Muscle of leg (tissue), 11 donors: ENCODE measurements around the gene ASGR2. TPM values are rescaled to one million over a fixed set of nuclear protein-coding genes. Genes with fewer than 3 reads are reported as not detected.

ENCODE experiments used
- DNase-seq: peaks from one replicate; pipeline ENCODE4 v3.0.0; 2013
- H3K27ac ChIP-seq: one replicate; pipeline ENCODE4 v1.5.1; 2013; ENCODE audit warnings: mild to moderate bottlenecking, low read length, control low read depth
- H3K27me3 ChIP-seq: one replicate; pipeline ENCODE4 v1.6.1; 2013; ENCODE audit warnings: low read length; ENCODE audit not compliant: control insufficient read depth, insufficient read depth
- H3K36me3 ChIP-seq: one replicate; pipeline ENCODE4 v1.6.1; 2013; ENCODE audit warnings: low read length; ENCODE audit not compliant: control insufficient read depth, insufficient read depth
- H3K4me1 ChIP-seq: one replicate; pipeline ENCODE4 v1.6.1; 2013; ENCODE audit warnings: low read length; ENCODE audit not compliant: control insufficient read depth, insufficient read depth
- H3K4me3 ChIP-seq: one replicate; pipeline ENCODE4 v1.5.1; 2013; ENCODE audit warnings: low read length, control low read depth
- H3K9me3 ChIP-seq: replicated peaks from 2 replicates; pipeline ENCODE4 v1.6.1; 2013; ENCODE audit warnings: low read depth, low read length; ENCODE audit not compliant: control insufficient read depth
- WGBS: methylation state at CpG from one replicate; pipeline ENCODE4 v1.1.5; 2013; ENCODE audit warnings: missing lambda C conversion rate; ENCODE audit not compliant: insufficient coverage; 5-methylcytosine and 5-hydroxymethylcytosine counted together
- polyA plus RNA-seq, 8 donors: library from polyadenylated mRNA; unstranded; fragments of 120-200 nt; gene quantifications; one replicate each; pipeline versions ENCODE4 v1.2.1 to v1.2.3, GENCODE V29; 2013; ENCODE audit warnings: inconsistent platforms in 1 of 8, low replicate concordance in 1 of 8; ENCODE audit not compliant: insufficient read length in 8 of 8, insufficient read depth in 1 of 8
- total RNA-seq: library from RNA; stranded (reverse); fragments of 120-200 nt; gene quantifications from one replicate; pipeline ENCODE4 v1.2.4, GENCODE V29; 2013

Gene ASGR2
- total and polyA plus RNA-seq, 9 donors = 0.04 to 1.1 (median 0.43) TPM

DNA sequence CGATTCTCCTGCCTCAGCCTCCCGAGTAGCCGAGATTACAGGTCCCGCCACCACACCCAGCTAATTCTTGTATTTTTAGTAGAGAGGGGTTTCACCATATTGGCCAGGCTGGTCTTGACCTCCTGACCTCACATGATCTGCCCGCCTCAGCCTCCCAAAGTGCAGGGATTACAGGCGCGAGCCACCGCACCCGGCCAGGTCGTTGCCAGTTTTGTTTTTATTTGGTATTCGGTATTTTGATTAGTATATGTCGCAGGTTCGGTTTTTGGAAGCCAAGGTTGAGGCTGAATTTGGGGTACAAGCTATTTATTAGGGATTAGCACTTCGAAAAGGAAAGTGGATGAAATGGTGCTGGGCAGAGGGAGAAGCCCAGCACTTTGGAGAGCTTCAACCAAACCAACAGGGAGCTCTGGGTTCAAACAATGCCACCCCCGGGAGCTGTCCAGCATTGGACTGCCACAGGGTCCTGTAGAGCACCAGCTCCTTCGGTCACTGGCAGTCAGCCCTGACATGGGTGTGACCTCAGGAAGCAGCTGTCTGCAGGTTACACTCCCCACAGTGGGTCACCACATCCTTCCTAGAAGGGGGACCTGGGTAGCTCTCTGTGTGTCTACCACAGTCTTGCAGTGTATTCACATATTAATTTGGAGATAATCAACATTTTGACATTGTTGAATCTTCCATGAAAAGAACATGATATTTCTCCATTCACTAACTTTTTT is 33.1 kb downstream of the ASGR2 start:
- H3K27ac ChIP-seq = no peak overlapping the region
- no peaks in the 10 kb centered on the region for H3K9me3 ChIP-seq
- WGBS = 90% methylated on average over 16 of the region's 16 CpGs
- H3K27me3 ChIP-seq = peaks cover 2% of the 10 kb centered on the region
- H3K36me3 ChIP-seq = no peaks in the 10 kb centered on the region
- no peak overlapping the region for H3K4me3 ChIP-seq
- DNase-seq = peak; percentile 10
- H3K4me1 ChIP-seq = peaks cover 9% of the 10 kb centered on the region

DNA sequence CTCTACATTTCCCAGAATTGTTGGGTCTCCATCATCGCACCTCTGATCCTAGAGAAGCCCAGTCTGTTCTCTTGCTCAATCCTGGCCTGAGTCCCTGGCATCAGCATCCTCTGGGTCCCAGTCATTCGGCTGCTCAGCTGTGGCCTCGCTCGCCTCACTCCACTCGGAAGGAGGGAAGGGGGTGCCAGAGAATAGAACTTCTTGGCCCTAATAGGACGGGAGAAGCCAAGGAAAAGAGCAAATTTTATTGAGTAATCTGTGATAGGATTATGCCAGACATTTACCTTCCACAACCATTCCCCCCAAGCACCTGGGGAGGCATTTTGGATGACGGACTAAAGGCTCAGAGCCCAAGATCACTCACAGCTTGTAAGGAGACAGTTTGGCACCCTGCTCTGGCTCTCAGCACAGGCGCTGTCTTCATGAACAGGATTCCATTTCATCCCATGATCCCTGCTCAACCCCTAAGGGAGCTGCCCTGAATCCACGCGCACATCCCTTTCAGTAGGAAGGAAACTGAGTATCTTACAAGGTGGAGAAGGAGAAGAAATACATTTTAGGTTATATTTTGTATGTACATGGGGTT is 34.1 kb downstream of the ASGR2 start:
- no peaks in the 10 kb centered on the region for H3K36me3 ChIP-seq
- H3K4me1 ChIP-seq = peaks cover 9% of the 10 kb centered on the region
- WGBS = 50% methylated on average over 1 of the region's 10 CpGs
- H3K27me3 ChIP-seq = peaks cover 2% of the 10 kb centered on the region
- H3K4me3 ChIP-seq = no peak overlapping the region
- H3K27ac ChIP-seq = peak overlapping the region; percentile 29
- DNase-seq = peak; percentile 56
- no peaks in the 10 kb centered on the region for H3K9me3 ChIP-seq

DNA sequence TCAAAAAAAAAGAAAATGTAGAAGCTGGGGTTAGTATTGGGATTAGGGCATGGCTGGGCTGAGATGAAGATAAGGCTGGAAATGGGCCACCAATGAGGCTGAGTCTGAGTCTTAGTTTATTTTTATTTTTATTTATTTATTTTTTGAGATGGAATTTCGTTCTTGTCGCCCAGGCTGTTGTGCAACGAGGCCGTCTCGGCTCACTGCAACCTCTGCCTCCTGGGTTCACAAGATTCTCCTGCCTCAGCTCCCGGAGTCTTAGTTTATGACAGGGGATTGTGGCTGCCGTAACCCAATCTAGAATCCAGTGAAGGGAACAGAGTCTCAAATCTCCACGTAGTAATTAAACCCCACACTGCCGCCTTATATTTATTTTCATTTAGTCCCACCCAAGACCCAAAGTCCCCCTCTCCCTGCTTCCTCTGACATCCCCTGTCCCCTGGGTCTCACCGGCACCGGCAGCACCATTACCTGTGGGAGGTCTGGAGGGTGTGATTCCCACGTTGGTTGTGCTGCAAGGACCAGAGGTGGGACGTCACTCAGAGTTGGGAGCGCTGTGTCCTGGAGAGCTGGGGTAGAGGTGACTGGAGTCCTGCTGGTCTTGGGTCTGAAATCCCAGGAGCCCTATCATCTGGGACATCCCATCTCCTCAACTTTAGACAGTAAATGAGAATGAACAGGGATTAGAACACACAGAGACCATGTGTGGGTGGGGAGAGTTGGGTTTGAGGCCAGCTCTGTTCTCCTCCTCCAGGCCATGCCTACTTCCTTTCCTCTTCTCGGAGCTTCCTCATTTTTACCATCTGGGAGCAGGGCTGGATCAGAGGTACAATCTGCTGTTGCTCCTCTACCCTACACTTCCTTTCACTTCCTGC is 34.8 kb downstream of the ASGR2 start, which contains the start of gene CLEC10A:
Gene CLEC10A (minus strand): TSS at position 671 of the 875 bp plus-strand sequence. CDS start 1,439 bp downstream, outside the sequence.
- peaks cover 2% of the 10 kb centered on the region for H3K27me3 ChIP-seq
- 47% methylated on average over 6 of the region's 15 CpGs for WGBS
- no peaks in the 10 kb centered on the region for H3K36me3 ChIP-seq
- peak within 1 kb of the TSS; percentile 29 for H3K27ac ChIP-seq
- DNase-seq = no peak
- H3K4me3 ChIP-seq = no peak within 1 kb of the TSS
- H3K4me1 ChIP-seq = peaks cover 9% of the 10 kb centered on the region
- no peaks in the 10 kb centered on the region for H3K9me3 ChIP-seq

DNA sequence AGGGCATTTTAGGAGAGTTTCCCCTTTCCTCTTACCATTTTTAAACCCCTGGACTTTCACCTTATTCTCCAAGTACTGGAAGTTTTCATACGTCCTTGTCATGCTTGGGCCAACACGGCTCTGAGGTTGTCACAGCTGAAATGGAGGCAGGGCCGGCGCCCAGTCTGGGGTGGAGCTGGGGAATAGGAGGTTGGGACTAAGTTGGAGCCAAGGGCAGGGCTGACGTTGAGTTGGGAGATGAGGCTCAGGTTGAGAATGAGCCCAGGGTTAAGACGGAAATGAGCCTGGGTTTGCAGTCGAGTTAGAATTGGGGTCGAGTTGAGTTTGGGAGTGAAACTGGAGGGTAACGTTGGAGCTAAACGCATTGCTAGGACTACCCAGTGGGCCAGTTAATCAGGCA is 35.9 kb downstream of the ASGR2 start:
- H3K27ac ChIP-seq = no peak overlapping the region
- H3K36me3 ChIP-seq = no peaks in the 10 kb centered on the region
- 84% methylated on average over 10 of the region's 10 CpGs for WGBS
- peaks cover 9% of the 10 kb centered on the region for H3K4me1 ChIP-seq
- no peaks in the 10 kb centered on the region for H3K9me3 ChIP-seq
- no peak overlapping the region for H3K4me3 ChIP-seq
- peaks cover 2% of the 10 kb centered on the region for H3K27me3 ChIP-seq
- no peak for DNase-seq

DNA sequence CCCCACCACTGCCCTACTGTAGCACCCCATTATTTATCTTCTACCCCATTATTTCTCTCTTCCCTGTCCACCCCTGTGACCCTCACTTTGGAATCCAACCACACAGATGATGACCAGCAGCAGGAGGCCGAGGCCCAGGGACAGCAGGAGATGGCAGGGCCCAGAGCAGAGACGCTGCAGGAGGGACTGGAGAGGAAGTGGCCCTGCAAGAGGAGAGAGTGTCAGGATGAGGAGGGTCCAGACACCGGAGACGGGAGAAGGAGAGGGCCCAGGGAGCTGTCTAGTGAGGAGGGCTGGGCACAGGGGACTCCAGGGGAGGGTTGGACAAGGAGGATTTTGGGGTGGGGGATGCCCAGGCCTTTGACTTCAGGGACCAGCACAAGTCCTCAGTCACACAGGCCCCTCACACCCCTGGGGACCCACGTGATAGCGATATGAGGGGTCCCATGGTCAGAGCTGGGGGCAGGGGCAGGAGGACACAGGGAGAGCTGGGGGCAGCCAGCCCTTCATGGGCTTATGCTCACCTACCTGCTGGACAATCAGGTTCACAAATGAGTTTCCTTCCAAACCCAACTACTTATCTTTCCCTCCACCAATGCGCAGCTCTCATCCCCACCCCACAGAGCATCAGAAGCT is 36.6 kb downstream of the ASGR2 start:
- no peaks in the 10 kb centered on the region for H3K9me3 ChIP-seq
- no peak overlapping the region for H3K4me3 ChIP-seq
- H3K27me3 ChIP-seq = peaks cover 2% of the 10 kb centered on the region
- 72% methylated on average over 7 of the region's 7 CpGs for WGBS
- H3K4me1 ChIP-seq = peaks cover 9% of the 10 kb centered on the region
- H3K27ac ChIP-seq = no peak overlapping the region
- H3K36me3 ChIP-seq = no peaks in the 10 kb centered on the region
- no peak for DNase-seq

DNA sequence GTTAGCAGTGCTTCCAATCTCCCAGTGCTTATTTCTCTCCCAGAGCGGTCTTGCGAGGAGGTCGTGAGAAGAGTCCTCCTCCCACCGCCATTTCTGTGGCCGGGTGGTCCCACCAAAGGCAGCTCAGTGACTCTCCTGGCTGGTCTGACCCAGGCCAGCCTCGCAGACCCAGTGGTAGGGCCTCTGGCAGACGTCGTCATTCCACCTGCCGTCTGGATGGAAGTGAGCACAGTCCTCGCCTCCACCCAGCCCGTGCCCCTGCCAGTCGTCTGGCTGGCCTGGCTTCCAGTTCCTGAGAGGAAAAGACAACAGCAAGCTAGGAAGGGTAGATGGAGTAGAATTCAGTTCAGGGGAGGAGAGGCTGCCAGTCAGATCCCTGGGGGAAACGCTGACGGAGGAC is 39.7 kb downstream of the ASGR2 start:
- no peak for DNase-seq
- 79% methylated on average over 14 of the region's 14 CpGs for WGBS
- no peaks in the 10 kb centered on the region for H3K9me3 ChIP-seq

DNA sequence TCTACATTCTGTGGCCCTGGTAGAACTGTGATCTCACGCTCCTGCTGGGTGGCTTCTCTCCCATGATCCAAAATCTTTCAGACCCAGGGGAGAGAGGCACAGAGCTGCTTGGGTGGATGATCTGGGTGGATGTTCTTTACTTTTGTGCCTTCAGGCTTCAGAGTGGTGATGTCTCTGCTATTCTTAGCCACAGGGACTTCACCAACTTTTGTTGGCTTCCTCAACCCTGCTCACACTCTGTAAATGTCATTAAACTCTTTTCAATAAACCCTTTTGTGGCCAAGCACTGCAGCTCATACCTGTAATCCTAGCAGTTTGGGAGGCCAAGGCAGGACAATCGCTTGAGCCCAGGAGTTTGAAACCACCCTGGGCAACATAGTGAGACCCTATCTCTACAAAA is 42.2 kb downstream of the ASGR2 start:
- peak; percentile 14 for DNase-seq
- no peaks in the 10 kb centered on the region for H3K27me3 ChIP-seq
- H3K36me3 ChIP-seq = no peaks in the 10 kb centered on the region
- no peak overlapping the region for H3K4me3 ChIP-seq
- 67% methylated on average over 1 of the region's 2 CpGs for WGBS
- H3K9me3 ChIP-seq = peaks cover 13% of the 10 kb centered on the region
- H3K4me1 ChIP-seq = no peaks in the 10 kb centered on the region
- no peak overlapping the region for H3K27ac ChIP-seq

More for the DNA sequence above, 39.7 kb downstream of the ASGR2 start:
- no peaks in the 10 kb centered on the region for H3K36me3 ChIP-seq
- no peak overlapping the region for H3K27ac ChIP-seq
- peaks cover 1% of the 10 kb centered on the region for H3K4me1 ChIP-seq
- H3K4me3 ChIP-seq = no peak overlapping the region
- H3K27me3 ChIP-seq = no peaks in the 10 kb centered on the region

DNA sequence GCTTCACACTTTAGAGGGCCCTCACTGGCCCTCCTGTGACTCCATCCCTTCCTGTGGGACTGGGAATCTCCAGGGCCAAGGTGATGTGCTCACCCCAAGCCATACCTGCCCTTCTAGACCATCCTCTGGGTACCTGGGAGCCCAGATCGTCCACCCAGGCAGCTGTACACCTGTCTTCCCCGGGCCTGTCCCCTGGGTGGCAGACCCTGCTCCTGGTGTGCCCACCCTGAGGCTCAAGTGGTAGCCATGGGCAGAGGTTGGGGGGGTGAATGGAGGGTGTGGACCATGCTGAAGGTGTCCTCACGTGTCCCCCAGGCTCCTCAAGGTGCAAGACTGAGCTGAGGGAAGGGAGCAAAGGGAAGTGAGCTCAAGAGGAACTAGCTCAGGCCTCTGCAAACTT is 43.9 kb downstream of the ASGR2 start:
- Histone ChIP-seq H3K27me3 (no peaks in the 10 kb centered on the region), H3K4me1 (no peaks in the 10 kb centered on the region), H3K27ac (no peak overlapping the region), H3K9me3 (peaks cover 13% of the 10 kb centered on the region), H3K36me3 (no peaks in the 10 kb centered on the region), H3K4me3 (no peak overlapping the region)
- WGBS = 86% methylated on average over 1 of the region's 3 CpGs
- DNase-seq = no peak

DNA sequence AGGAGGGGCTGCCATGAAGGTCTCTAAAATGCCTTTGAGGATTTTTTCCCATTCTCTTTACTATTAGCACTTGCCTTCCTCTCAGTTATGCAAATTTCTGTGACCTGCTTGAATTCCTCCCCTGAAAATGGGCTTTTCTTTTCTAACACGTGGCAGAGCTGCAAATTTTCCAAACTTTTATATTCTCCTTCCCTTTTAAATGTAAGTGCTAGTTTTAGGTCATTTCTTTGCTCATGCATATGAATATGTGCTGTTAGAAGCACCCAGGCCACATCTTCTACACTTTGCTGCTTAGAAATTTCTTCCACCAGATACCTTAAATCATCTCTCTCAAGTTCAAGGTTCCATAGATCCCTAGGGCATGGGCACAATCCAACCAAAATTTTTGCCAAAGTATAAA is 46.4 kb downstream of the ASGR2 start:
- Histone ChIP-seq H3K4me3 (no peak overlapping the region), H3K36me3 (no peaks in the 10 kb centered on the region), H3K27me3 (no peaks in the 10 kb centered on the region), H3K4me1 (peaks cover 10% of the 10 kb centered on the region), H3K27ac (no peak overlapping the region), H3K9me3 (peaks cover 13% of the 10 kb centered on the region)
- no peak for DNase-seq
- no CpG with 5 or more reads among the region's 1 CpG for WGBS

DNA sequence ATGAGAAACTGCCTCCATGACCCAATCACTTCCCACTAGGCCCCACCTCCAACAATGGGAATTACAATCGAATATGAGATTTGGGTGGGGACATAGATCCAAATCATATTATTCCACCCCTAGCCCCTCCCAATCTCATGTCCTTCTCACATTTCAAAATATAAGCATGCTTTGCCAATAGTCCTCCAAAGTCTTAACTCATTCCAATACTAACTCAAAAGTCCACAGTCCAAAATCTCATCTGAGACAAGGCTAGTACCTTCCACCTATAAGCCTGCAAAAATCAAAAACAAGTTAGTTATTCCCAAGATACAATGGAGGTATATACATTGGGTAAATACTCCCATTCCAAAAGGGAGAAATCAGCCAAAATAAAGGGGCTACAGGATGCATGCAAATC is 47.4 kb downstream of the ASGR2 start:
- H3K9me3 ChIP-seq = peaks cover 13% of the 10 kb centered on the region
- H3K27me3 ChIP-seq = no peaks in the 10 kb centered on the region
- H3K27ac ChIP-seq = no peak overlapping the region
- H3K4me3 ChIP-seq = no peak overlapping the region
- DNase-seq = no peak
- peaks cover 13% of the 10 kb centered on the region for H3K4me1 ChIP-seq
- WGBS = no CpG with 5 or more reads among the region's 1 CpG
- H3K36me3 ChIP-seq = no peaks in the 10 kb centered on the region
